Astrocyte (in vitro differentiated cells and primary cell): ENCODE results near the gene CNTF. TPM values are rescaled to one million over a fixed set of nuclear protein-coding genes. Genes with fewer than 3 reads are reported as not detected.

Experiments used
- DNase-seq: peaks from one replicate; pipeline ENCODE4 v3.0.0-alpha.2; 2010; ENCODE audit warnings: low read depth
- FAIRE-seq: peaks from 2 replicates; lab custom pipeline; 2011; peaks lifted over from hg19 to GRCh38; lab: Jason Lieb, UNC
- H2AFZ ChIP-seq: 2 replicates; pipeline ENCODE4 v1.6.0; 2012; ENCODE audit warnings: low read depth, low read length, inconsistent platforms
- H3K27ac ChIP-seq: 2 replicates; pipeline ENCODE4 v1.5.1; 2011; ENCODE audit warnings: low read depth, low read length, inconsistent platforms
- H3K27me3 ChIP-seq: 2 replicates; pipeline ENCODE4 v1.6.0; 2011; ENCODE audit warnings: low read length, inconsistent platforms; ENCODE audit not compliant: insufficient read depth
- H3K36me3 ChIP-seq: 2 replicates; pipeline ENCODE4 v1.5.1; 2011; ENCODE audit warnings: low read length, inconsistent platforms; ENCODE audit not compliant: insufficient read depth
- H3K4me1 ChIP-seq: 2 replicates; pipeline ENCODE4 v1.5.1; 2011; ENCODE audit warnings: low read length, inconsistent platforms; ENCODE audit not compliant: insufficient read depth
- H3K4me2 ChIP-seq: 2 replicates; pipeline ENCODE4 v1.6.0; 2012; ENCODE audit warnings: low read length, inconsistent platforms
- H3K4me3 ChIP-seq: 2 replicates; pipeline ENCODE4 v1.5.1; 2011; ENCODE audit warnings: low read depth, mild to moderate bottlenecking, low read length, inconsistent platforms; ENCODE audit not compliant: insufficient read depth
- H3K79me2 ChIP-seq: 2 replicates; pipeline ENCODE4 v1.6.0; 2012; ENCODE audit warnings: mild to moderate bottlenecking, low read length, inconsistent platforms; ENCODE audit not compliant: insufficient read depth
- H3K9ac ChIP-seq: 2 replicates; pipeline ENCODE4 v1.6.0; 2012; ENCODE audit warnings: mild to moderate bottlenecking, low read length, inconsistent platforms
- H3K9me3 ChIP-seq: 2 replicates; pipeline ENCODE4 v1.5.1; 2012; ENCODE audit warnings: low read depth, mild to moderate bottlenecking, low read length, inconsistent platforms; ENCODE audit not compliant: insufficient read depth
- H4K20me1 ChIP-seq: 2 replicates; pipeline ENCODE4 v1.6.0; 2012; ENCODE audit warnings: low read length, inconsistent platforms; ENCODE audit not compliant: insufficient read depth
- H3K27ac Mint-ChIP-seq: one replicate; pipeline ENCODE4 v1.8.0; 2021; ENCODE audit warnings: mild to moderate bottlenecking, mixed read lengths; ENCODE audit not compliant: unreplicated experiment
- H3K27me3 Mint-ChIP-seq: one replicate; pipeline ENCODE4 v1.8.0; 2021; ENCODE audit warnings: low read depth, mixed read lengths; ENCODE audit not compliant: unreplicated experiment
- H3K36me3 Mint-ChIP-seq: one replicate; pipeline ENCODE4 v1.8.0; 2021; ENCODE audit warnings: low read depth, mixed read lengths; ENCODE audit not compliant: unreplicated experiment
- H3K4me1 Mint-ChIP-seq: one replicate; pipeline ENCODE4 v1.8.0; 2021; ENCODE audit warnings: low read depth, mixed read lengths; ENCODE audit not compliant: unreplicated experiment
- H3K4me3 Mint-ChIP-seq: one replicate; pipeline ENCODE4 v1.8.0; 2021; ENCODE audit warnings: mild to moderate bottlenecking, moderate library complexity, mixed read lengths; ENCODE audit not compliant: unreplicated experiment
- H3K9me3 Mint-ChIP-seq: one replicate; pipeline ENCODE4 v1.8.0; 2021; ENCODE audit warnings: mild to moderate bottlenecking, mixed read lengths; ENCODE audit not compliant: unreplicated experiment
- CTCF ChIP-seq: IDR thresholded peaks from 2 replicates; pipeline ENCODE4 v1.5.1; 2011; ENCODE audit warnings: low read depth, mild to moderate bottlenecking, inconsistent platforms, low read length, moderate library complexity; ENCODE audit not compliant: insufficient read depth
- EZH2 ChIP-seq: IDR thresholded peaks from 2 replicates; pipeline ENCODE4 v1.6.1; 2012; ENCODE audit warnings: mild to moderate bottlenecking, low read length, inconsistent platforms; ENCODE audit not compliant: insufficient read depth
- total RNA-seq: library from RNA; stranded (reverse); gene quantifications from 2 replicates; pipeline ENCODE4 v1.2.1, GENCODE V29; 2021

The CNTF gene
- total RNA-seq, 1 donor from 2014 or later = 1.4 TPM

- no peaks in the 10 kb centered on the region for H3K27me3 ChIP-seq
- Mint-ChIP-seq H3K27ac (no peak overlapping the region), H3K4me1 (no peaks in the 10 kb centered on the region), H3K27me3 (no peaks in the 10 kb centered on the region), H3K4me3 (no peak overlapping the region), H3K9me3 (peaks cover 8% of the 10 kb centered on the region), H3K36me3 (no peaks in the 10 kb centered on the region)
- no peak overlapping the region for H3K27ac ChIP-seq
- H3K9ac ChIP-seq = no peak overlapping the region
- H3K4me3 ChIP-seq = no peak overlapping the region
- H3K4me1 ChIP-seq = no peaks in the 10 kb centered on the region
- FAIRE-seq (no peak), DNase-seq (no peak)
- H3K9me3 ChIP-seq = no peaks in the 10 kb centered on the region
- TF ChIP-seq CTCF = no peak
- no peak overlapping the region for H3K4me2 ChIP-seq
- H4K20me1 ChIP-seq = no peaks in the 10 kb centered on the region
- H3K36me3 ChIP-seq = no peaks in the 10 kb centered on the region
- H2AFZ ChIP-seq = no peak overlapping the region
- no peaks in the 10 kb centered on the region for H3K79me2 ChIP-seq
These were observed 25.4 kb downstream of the CNTF start for GRCh38 chr11:58647866-58648265.

GRCh38 chr11:58649623-58650022 lies 27.2 kb downstream of the CNTF start:
- DNase-seq (no peak), FAIRE-seq (no peak)
- Histone ChIP-seq H3K9ac (no peak overlapping the region), H2AFZ (no peak overlapping the region), H3K4me3 (no peak overlapping the region), H3K27ac (no peak overlapping the region), H4K20me1 (no peaks in the 10 kb centered on the region), H3K36me3 (no peaks in the 10 kb centered on the region), H3K9me3 (no peaks in the 10 kb centered on the region), H3K79me2 (no peaks in the 10 kb centered on the region), H3K4me2 (no peak overlapping the region), H3K27me3 (no peaks in the 10 kb centered on the region), H3K4me1 (no peaks in the 10 kb centered on the region)
- Mint-ChIP-seq H3K27me3 (peaks cover 3% of the 10 kb centered on the region), H3K27ac (no peak overlapping the region), H3K9me3 (peaks cover 8% of the 10 kb centered on the region), H3K4me1 (no peaks in the 10 kb centered on the region), H3K4me3 (no peak overlapping the region), H3K36me3 (no peaks in the 10 kb centered on the region)
- TF ChIP-seq EZH2 (no peak), CTCF (no peak)

- Histone ChIP-seq H3K27ac (no peak overlapping the region), H3K9me3 (no peaks in the 10 kb centered on the region), H3K79me2 (no peaks in the 10 kb centered on the region), H3K4me1 (no peaks in the 10 kb centered on the region), H3K4me3 (no peak overlapping the region), H3K4me2 (no peak overlapping the region), H3K36me3 (no peaks in the 10 kb centered on the region), H3K9ac (no peak overlapping the region), H3K27me3 (no peaks in the 10 kb centered on the region), H4K20me1 (no peaks in the 10 kb centered on the region), H2AFZ (no peak overlapping the region)
- H3K27ac Mint-ChIP-seq = no peak overlapping the region
- peaks cover 3% of the 10 kb centered on the region for H3K27me3 Mint-ChIP-seq
- FAIRE-seq (no peak), DNase-seq (no peak)
- H3K4me3 Mint-ChIP-seq = no peak overlapping the region
- peaks cover 5% of the 10 kb centered on the region for H3K9me3 Mint-ChIP-seq
- H3K4me1 Mint-ChIP-seq = no peaks in the 10 kb centered on the region
- H3K36me3 Mint-ChIP-seq = no peaks in the 10 kb centered on the region
- TF ChIP-seq CTCF (no peak), EZH2 (no peak)
These were observed 28.0 kb downstream of the CNTF start for GRCh38 chr11:58650496-58650895.
